B cell (primary cell): ENCODE measurements around the gene FHL1.

ENCODE experiments used
- EZH2 ChIP-seq: IDR thresholded peaks from 2 replicates; pipeline ENCODE4 v1.6.1; 2012; ENCODE audit warnings: borderline replicate concordance, low read depth, mild to moderate bottlenecking, moderate library complexity, low read length; ENCODE audit not compliant: insufficient read depth, poor library complexity, severe bottlenecking
- TF ChIP-seq, protein P1 (sequence below): fragments of 200-600 bp; IDR thresholded peaks from one replicate; pipeline ENCODE4 v1.8.0; 2022; ENCODE audit warnings: antibody characterized with exemption, mild to moderate bottlenecking

DNA sequence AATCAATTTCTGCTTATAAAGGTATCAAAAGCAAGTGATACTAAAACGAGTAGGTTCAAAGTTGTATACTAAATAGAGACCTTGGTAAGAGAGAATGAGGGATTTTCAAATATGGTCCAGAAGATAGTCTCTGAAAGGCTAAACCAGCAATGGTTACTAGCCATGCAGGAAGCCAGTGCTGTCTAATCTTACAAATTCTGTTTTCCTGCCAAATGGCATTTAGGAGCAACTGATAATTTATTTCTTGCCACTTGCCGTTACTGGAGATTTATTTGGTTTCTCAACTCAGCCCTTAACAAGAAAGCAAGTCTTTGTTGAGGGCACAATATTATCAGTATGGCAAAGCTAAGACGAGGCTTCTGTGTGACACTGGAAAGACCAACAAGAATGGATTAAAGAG lies 56.6 kb downstream of the FHL1 start:
- TF ChIP-seq, protein P1, sequence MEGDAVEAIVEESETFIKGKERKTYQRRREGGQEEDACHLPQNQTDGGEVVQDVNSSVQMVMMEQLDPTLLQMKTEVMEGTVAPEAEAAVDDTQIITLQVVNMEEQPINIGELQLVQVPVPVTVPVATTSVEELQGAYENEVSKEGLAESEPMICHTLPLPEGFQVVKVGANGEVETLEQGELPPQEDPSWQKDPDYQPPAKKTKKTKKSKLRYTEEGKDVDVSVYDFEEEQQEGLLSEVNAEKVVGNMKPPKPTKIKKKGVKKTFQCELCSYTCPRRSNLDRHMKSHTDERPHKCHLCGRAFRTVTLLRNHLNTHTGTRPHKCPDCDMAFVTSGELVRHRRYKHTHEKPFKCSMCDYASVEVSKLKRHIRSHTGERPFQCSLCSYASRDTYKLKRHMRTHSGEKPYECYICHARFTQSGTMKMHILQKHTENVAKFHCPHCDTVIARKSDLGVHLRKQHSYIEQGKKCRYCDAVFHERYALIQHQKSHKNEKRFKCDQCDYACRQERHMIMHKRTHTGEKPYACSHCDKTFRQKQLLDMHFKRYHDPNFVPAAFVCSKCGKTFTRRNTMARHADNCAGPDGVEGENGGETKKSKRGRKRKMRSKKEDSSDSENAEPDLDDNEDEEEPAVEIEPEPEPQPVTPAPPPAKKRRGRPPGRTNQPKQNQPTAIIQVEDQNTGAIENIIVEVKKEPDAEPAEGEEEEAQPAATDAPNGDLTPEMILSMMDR: no peak
- TF ChIP-seq EZH2: no peak
